HepG2 (cell line): ENCODE measurements around the gene COL25A1. TPM values are rescaled to one million over a fixed set of nuclear protein-coding genes. Genes with fewer than 3 reads are reported as not detected.

ENCODE experiments used
- ATAC-seq: fragments of 200-7000 bp; cut with Tn5 transposase; 3 replicates; pipeline ENCODE4 v1.9.1; 2020; ENCODE audit warnings: mild to moderate bottlenecking, moderate library complexity
- BruUV-seq: library from RNA; stranded (reverse); fragments of 400-500 nt; replicated peaks from 2 replicates; lab custom pipeline; 2021; lab: Mats Ljungman, UMichigan
- CTCF ChIA-PET: fragments of 300-600 bp; formaldehyde crosslinking; extraction: SDS; loops from one replicate; lab custom pipeline; 2021; ENCODE audit warnings: low total read pairs, inconsistent platforms, low intra/inter-chr PET ratio; lab: Yijun Ruan, JAX
- POLR2A ChIA-PET: fragments of 350-600 bp; sonication (Branson Sonifier 250); formaldehyde crosslinking; loops from one replicate; lab custom pipeline; 2020; ENCODE audit warnings: antibody characterized with exemption, inconsistent platforms; lab: Yijun Ruan, JAX
- DNase-seq: peaks from one replicate; pipeline ENCODE4 v3.0.0-alpha.2; 2015; ENCODE audit warnings: low spot score
- FAIRE-seq: peaks from 3 replicates; lab custom pipeline; 2011; peaks lifted over from hg19 to GRCh38; lab: Jason Lieb, UNC
- H2AFZ ChIP-seq: one replicate; pipeline ENCODE4 v1.6.1; 2011; ENCODE audit warnings: low read length, inconsistent platforms
- H3K27ac ChIP-seq: fragments of 300-600 bp; 3 replicates; pipeline ENCODE4 v1.8.0; 2011; ENCODE audit warnings: mixed run types, mild to moderate bottlenecking, mixed read lengths, low read length, inconsistent platforms; ENCODE audit not compliant: insufficient read depth; ENCODE audit errors: extremely low read length
- H3K27me3 ChIP-seq, 2 experiments: fragments of 200-600 bp in 1 of 2; 2 replicates in 1 of 2; 3 replicates in 1 of 2; pipeline versions ENCODE4 v1.6.0 to v1.8.0; 2011; ENCODE audit warnings: low read length in 2 of 2, mild to moderate bottlenecking in 2 of 2, moderate library complexity in 2 of 2, inconsistent platforms in 1 of 2; ENCODE audit not compliant: insufficient read depth in 2 of 2, control insufficient read depth in 1 of 2
- H3K36me3 ChIP-seq, 2 experiments: fragments of 200-600 bp in 1 of 2; replicated peaks in 1 of 2; 2 replicates in 1 of 2; 3 replicates in 1 of 2; pipeline versions ENCODE4 v1.5.1 to v1.8.0; 2011; ENCODE audit warnings: low read length in 2 of 2, inconsistent platforms in 1 of 2; ENCODE audit not compliant: insufficient read depth in 2 of 2, control insufficient read depth in 1 of 2
- H3K4me1 ChIP-seq: 2 replicates; pipeline ENCODE4 v1.5.1; 2012; ENCODE audit warnings: low read length, inconsistent platforms; ENCODE audit not compliant: insufficient read depth
- H3K4me2 ChIP-seq: 2 replicates; pipeline ENCODE4 v1.6.0; 2011; ENCODE audit warnings: low read depth, low read length, inconsistent platforms
- H3K4me3 ChIP-seq, 3 experiments: fragments of 200-600 bp in 1 of 3; sonication (generic), shearing (Covaris generic) in 1 of 3; replicated peaks in 1 of 3; 2 replicates each; pipeline ENCODE4 v1.5.1; 2011 to 2016; ENCODE audit warnings: low read length in 3 of 3, inconsistent platforms in 2 of 3, low read depth in 2 of 3, mild to moderate bottlenecking in 2 of 3, control low read depth in 1 of 3, mixed read lengths in 1 of 3; ENCODE audit not compliant: insufficient read depth in 1 of 3
- H3K79me2 ChIP-seq: one replicate; pipeline ENCODE4 v1.6.1; 2011; ENCODE audit warnings: low read length, inconsistent platforms; ENCODE audit not compliant: insufficient read depth
- H3K9ac ChIP-seq: 2 replicates; pipeline ENCODE4 v1.6.0; 2011; ENCODE audit warnings: mild to moderate bottlenecking, low read depth, low read length, inconsistent platforms; ENCODE audit not compliant: insufficient read depth
- H3K9me3 ChIP-seq: 2 replicates; pipeline ENCODE4 v1.5.1; 2012; ENCODE audit warnings: mild to moderate bottlenecking, low read length
- H4K20me1 ChIP-seq: 2 replicates; pipeline ENCODE4 v1.6.0; 2011; ENCODE audit warnings: inconsistent platforms, mild to moderate bottlenecking, low read length, moderate library complexity; ENCODE audit not compliant: insufficient read depth
- CBX5 ChIP-seq: sonication (generic); formaldehyde crosslinking; IDR thresholded peaks from 2 replicates; pipeline ENCODE4 v1.4.0; 2020; ENCODE audit warnings: missing genetic modification reagents, borderline replicate concordance
- CCDC6 ChIP-seq: sonication (generic); formaldehyde crosslinking; IDR thresholded peaks from 2 replicates; pipeline ENCODE4 v1.8.1; 2022; ENCODE audit warnings: mild to moderate bottlenecking, missing genetic modification reagents, moderate library complexity
- FOXA1 ChIP-seq, 2 experiments: fragments of 450-650 bp in 1 of 2; sonication (generic) in 1 of 2; formaldehyde crosslinking in 1 of 2; IDR thresholded peaks; 2 replicates each; pipeline versions ENCODE4 v1.4.0 to v1.6.1; 2016 to 2020; ENCODE audit warnings: missing genetic modification reagents in 1 of 2
- GFI1 ChIP-seq: sonication (generic); formaldehyde crosslinking; IDR thresholded peaks from 2 replicates; pipeline ENCODE4 v1.5.0; 2020; ENCODE audit warnings: missing genetic modification reagents, mild to moderate bottlenecking, borderline replicate concordance
- HNRNPK ChIP-seq: fragments of 200-400 bp; formaldehyde crosslinking; IDR thresholded peaks from 2 replicates; pipeline ENCODE4 v1.6.1; 2018; ENCODE audit warnings: low read length, low read depth, moderate library complexity, mild to moderate bottlenecking; ENCODE audit not compliant: poor library complexity, severe bottlenecking
- MAFK ChIP-seq, 2 experiments: IDR thresholded peaks in 1 of 2; conservative IDR thresholded peaks in 1 of 2; 2 replicates each; pipeline ENCODE4 v1.6.1; 2011; ENCODE audit warnings: improper control_type of control experiment in 2 of 2, low read length in 2 of 2
- PCBP2 ChIP-seq: fragments of 200-400 bp; formaldehyde crosslinking; optimal IDR thresholded peaks from 2 replicates; pipeline ENCODE3; 2018; ENCODE audit warnings: low read length, low read depth; ENCODE audit not compliant: poor library complexity, severe bottlenecking
- POLR2G ChIP-seq: fragments of 200-400 bp; formaldehyde crosslinking; IDR thresholded peaks from 2 replicates; pipeline ENCODE4 v1.6.1; 2018; ENCODE audit warnings: mild to moderate bottlenecking, low read depth, low read length, moderate library complexity
- SIX4 ChIP-seq: sonication (generic); formaldehyde crosslinking; IDR thresholded peaks from 2 replicates; pipeline ENCODE4 v1.4.0; 2020; ENCODE audit warnings: missing genetic modification reagents
- U2AF2 ChIP-seq: fragments of 200-400 bp; formaldehyde crosslinking; IDR thresholded peaks from 2 replicates; pipeline ENCODE4 v1.6.1; 2017; ENCODE audit warnings: low read depth, mild to moderate bottlenecking, low read length
- ZNF569 ChIP-seq: sonication (generic); formaldehyde crosslinking; IDR thresholded peaks from 2 replicates; pipeline ENCODE4 v1.5.0; 2020; ENCODE audit warnings: mild to moderate bottlenecking, missing genetic modification reagents, moderate library complexity, borderline replicate concordance
- ZNF629 ChIP-seq: sonication (generic); formaldehyde crosslinking; conservative IDR thresholded peaks from 2 replicates; pipeline ENCODE4 v1.5.0; 2020; ENCODE audit warnings: missing genetic modification reagents
- ZNF792 ChIP-seq: IDR thresholded peaks from 2 replicates; pipeline ENCODE4 v1.6.1; 2016
- WGBS: methylation state at CpG from one replicate; pipeline ENCODE4 v1.1.6; 2017; ENCODE audit warnings: low lambda C conversion rate; 5-methylcytosine and 5-hydroxymethylcytosine counted together
- in situ Hi-C: cut with HindIII; loops from 2 replicates; pipeline ENCODE4 v1.10.0; 2017; ENCODE audit warnings: low pct_unique_long_range_greater_than_20kb; ENCODE audit not compliant: extremely low pct_ligation_motif_present
- intact Hi-C: fragments of 100-400 bp; cut with micrococcal nuclease; formaldehyde crosslinking; loops from one replicate; pipeline ENCODE4 v1.10.0; 2022; ENCODE audit not compliant: unreplicated experiment
- polyA plus RNA-seq, 8 experiments: library from polyadenylated mRNA; depleted of rRNA in 3 of 8; stranded (reverse) in 7 of 8; unstranded in 1 of 8; fragments of >200 nt; fragmentation: Illumina TruSeq in 4 of 8; extraction: Trizol in 4 of 8; gene quantifications; 2 replicates each; pipeline versions ENCODE4 v1.2.1 to v1.2.3, GENCODE V29; 2011 to 2016; ENCODE audit warnings: low read depth in 4 of 8, missing spikeins in 1 of 8, mixed read lengths in 1 of 8; ENCODE audit not compliant: insufficient read depth in 1 of 8
- total RNA-seq, 5 experiments: library from RNA; depleted of rRNA; stranded (reverse); fragments of >200 nt; fragmentation: Illumina TruSeq; extraction: Trizol; gene quantifications; 2 replicates each; pipeline ENCODE4 v1.2.3, GENCODE V29; 2016; ENCODE audit warnings: low read depth in 1 of 5
- TF ChIP-seq, protein P1 (sequence below): sonication (generic); formaldehyde crosslinking; conservative IDR thresholded peaks from 2 replicates; pipeline ENCODE4 v1.8.0; 2022; ENCODE audit warnings: missing genetic modification reagents
- TF ChIP-seq, protein P2 (sequence below): sonication (generic); formaldehyde crosslinking; IDR thresholded peaks from 2 replicates; pipeline ENCODE4 v1.9.0; 2022; ENCODE audit warnings: missing genetic modification reagents, mild to moderate bottlenecking, borderline replicate concordance
- TF ChIP-seq, protein P3 (sequence below): sonication (generic); formaldehyde crosslinking; IDR thresholded peaks from 2 replicates; pipeline ENCODE4 v1.4.0; 2020; ENCODE audit warnings: missing genetic modification reagents

Gene COL25A1
- total and polyA plus RNA-seq, 2 of the 13 experiments (the other 11 are each of a cell fraction or from before 2014, with no cell fraction given): not detected

DNA sequence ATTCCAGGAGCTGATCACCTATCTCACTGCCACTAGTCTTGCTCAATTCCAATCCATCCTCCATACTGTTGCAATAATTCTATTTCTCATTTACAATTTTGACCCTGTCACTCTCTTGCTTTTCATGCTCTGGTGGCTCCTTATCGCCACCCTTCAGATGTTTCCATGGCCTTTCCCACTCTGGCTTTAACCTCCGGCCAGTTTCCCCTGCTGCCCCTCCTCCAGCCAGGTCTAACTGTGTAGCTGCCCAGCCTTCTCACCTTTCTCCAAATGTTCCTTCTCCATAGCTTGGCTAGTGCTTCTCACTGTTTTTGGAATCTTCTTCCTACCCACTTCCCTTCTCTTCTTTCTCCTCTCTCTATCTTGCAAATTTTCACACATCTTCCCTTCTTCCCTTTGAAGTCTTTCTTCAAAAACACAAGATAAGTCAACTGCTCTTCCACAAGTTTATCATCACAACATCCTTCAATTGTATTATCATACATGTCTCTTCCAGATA, 153.8 kb downstream of the COL25A1 start (continued):
- TF ChIP-seq, protein P1, sequence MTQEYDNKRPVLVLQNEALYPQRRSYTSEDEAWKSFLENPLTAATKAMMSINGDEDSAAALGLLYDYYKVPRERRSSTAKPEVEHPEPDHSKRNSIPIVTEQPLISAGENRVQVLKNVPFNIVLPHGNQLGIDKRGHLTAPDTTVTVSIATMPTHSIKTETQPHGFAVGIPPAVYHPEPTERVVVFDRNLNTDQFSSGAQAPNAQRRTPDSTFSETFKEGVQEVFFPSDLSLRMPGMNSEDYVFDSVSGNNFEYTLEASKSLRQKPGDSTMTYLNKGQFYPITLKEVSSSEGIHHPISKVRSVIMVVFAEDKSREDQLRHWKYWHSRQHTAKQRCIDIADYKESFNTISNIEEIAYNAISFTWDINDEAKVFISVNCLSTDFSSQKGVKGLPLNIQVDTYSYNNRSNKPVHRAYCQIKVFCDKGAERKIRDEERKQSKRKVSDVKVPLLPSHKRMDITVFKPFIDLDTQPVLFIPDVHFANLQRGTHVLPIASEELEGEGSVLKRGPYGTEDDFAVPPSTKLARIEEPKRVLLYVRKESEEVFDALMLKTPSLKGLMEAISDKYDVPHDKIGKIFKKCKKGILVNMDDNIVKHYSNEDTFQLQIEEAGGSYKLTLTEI (CRISPR knock-in tag): no peak
- no peak for TF ChIP-seq FOXA1 (IDR thresholded peaks at IDR 0.05)
- TF ChIP-seq FOXA1 (CRISPR knock-in tag; IDR thresholded peaks at IDR 0.05): no peak
- no peak for TF ChIP-seq ZNF629 (CRISPR knock-in tag)
- no peak for TF ChIP-seq ZNF792
- TF ChIP-seq, protein P2, sequence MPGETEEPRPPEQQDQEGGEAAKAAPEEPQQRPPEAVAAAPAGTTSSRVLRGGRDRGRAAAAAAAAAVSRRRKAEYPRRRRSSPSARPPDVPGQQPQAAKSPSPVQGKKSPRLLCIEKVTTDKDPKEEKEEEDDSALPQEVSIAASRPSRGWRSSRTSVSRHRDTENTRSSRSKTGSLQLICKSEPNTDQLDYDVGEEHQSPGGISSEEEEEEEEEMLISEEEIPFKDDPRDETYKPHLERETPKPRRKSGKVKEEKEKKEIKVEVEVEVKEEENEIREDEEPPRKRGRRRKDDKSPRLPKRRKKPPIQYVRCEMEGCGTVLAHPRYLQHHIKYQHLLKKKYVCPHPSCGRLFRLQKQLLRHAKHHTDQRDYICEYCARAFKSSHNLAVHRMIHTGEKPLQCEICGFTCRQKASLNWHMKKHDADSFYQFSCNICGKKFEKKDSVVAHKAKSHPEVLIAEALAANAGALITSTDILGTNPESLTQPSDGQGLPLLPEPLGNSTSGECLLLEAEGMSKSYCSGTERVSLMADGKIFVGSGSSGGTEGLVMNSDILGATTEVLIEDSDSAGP (CRISPR knock-in tag): no peak

DNA sequence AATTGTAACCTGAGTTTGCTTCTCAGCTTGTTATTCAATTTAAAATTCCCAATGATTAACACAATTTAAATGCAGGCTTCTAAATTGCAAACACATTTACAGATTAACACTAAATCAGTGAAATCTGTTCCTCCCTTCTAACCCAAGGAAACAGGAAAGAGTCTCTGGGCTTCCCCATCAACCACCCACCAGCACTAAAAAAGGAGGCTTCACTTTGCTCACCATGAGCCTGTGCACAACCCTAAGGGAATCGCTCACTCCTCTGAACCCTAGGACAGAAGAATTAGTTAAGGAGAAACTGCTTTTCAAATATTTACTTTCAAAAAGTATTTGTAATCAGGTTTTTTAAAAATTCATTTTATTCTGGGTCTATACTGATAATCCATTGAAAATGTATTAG, 155.3 kb downstream of the COL25A1 start:
- WGBS: 0% methylated on average over 1 of the region's 1 CpG
- Histone ChIP-seq H3K27me3 (no peaks in the 10 kb centered on the region), H3K9me3 (no peaks in the 10 kb centered on the region), H3K79me2 (no peaks in the 10 kb centered on the region), H3K9ac (no peak overlapping the region), H3K36me3 (no peaks in the 10 kb centered on the region), H2AFZ (no peak overlapping the region), H4K20me1 (no peaks in the 10 kb centered on the region), H3K4me2 (no peak overlapping the region), H3K4me3 (no peak overlapping the region), H3K27ac (no peak overlapping the region), H3K4me1 (no peaks in the 10 kb centered on the region)
- ATAC-seq: no peak
- DNase-seq: no peak
- no TSS peak for BruUV-seq
- CTCF ChIA-PET: no interaction called here
- no peak for FAIRE-seq
- intact Hi-C loops: no loop called here
- in situ Hi-C loops: no loop called here
- POLR2A ChIA-PET: no interaction called here
- TF ChIP-seq HNRNPK: no peak
- TF ChIP-seq CCDC6: no peak
- no peak for TF ChIP-seq PCBP2
- no peak for TF ChIP-seq GFI1 (CRISPR knock-in tag)
- TF ChIP-seq U2AF2: no peak
- TF ChIP-seq ZNF569 (CRISPR knock-in tag): no peak
- TF ChIP-seq, protein P3, sequence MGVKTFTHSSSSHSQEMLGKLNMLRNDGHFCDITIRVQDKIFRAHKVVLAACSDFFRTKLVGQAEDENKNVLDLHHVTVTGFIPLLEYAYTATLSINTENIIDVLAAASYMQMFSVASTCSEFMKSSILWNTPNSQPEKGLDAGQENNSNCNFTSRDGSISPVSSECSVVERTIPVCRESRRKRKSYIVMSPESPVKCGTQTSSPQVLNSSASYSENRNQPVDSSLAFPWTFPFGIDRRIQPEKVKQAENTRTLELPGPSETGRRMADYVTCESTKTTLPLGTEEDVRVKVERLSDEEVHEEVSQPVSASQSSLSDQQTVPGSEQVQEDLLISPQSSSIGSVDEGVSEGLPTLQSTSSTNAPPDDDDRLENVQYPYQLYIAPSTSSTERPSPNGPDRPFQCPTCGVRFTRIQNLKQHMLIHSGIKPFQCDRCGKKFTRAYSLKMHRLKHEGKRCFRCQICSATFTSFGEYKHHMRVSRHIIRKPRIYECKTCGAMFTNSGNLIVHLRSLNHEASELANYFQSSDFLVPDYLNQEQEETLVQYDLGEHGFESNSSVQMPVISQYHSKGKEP (CRISPR knock-in tag): no peak
- no peak for TF ChIP-seq MAFK (conservative IDR thresholded peaks at IDR 0.05 in 1 of 2, IDR thresholded peaks at IDR 0.05 in 1 of 2; ENCODE audit: low read length in 2 of 2)
- no peak for TF ChIP-seq SIX4 (CRISPR knock-in tag)
- no peak for TF ChIP-seq POLR2G
- TF ChIP-seq CBX5: no peak
